Ishikawa (cell line): ENCODE data around the gene MAP1LC3A.

ENCODE experiments used
- CEBPB ChIP-seq: IDR thresholded peaks from 2 replicates; pipeline ENCODE4 v1.6.1; 2012
- EP300 ChIP-seq: IDR thresholded peaks from 2 replicates; pipeline ENCODE4 v1.6.1; 2012; ENCODE audit warnings: borderline replicate concordance
- FOXM1 ChIP-seq: IDR thresholded peaks from 2 replicates; pipeline ENCODE4 v1.6.1; 2012; ENCODE audit warnings: low read depth, borderline replicate concordance
- MAX ChIP-seq: IDR thresholded peaks from 2 replicates; pipeline ENCODE4 v1.6.1; 2012
- NFIC ChIP-seq: IDR thresholded peaks from 2 replicates; pipeline ENCODE4 v1.6.1; 2012
- TAF1 ChIP-seq: IDR thresholded peaks from 2 replicates; pipeline ENCODE4 v1.6.1; 2012; ENCODE audit warnings: low read depth, mild to moderate bottlenecking
- TCF12 ChIP-seq: IDR thresholded peaks from 2 replicates; pipeline ENCODE4 v1.6.1; 2012; ENCODE audit warnings: low read depth
- TEAD4 ChIP-seq: IDR thresholded peaks from 2 replicates; pipeline ENCODE4 v1.6.1; 2012
- YY1 ChIP-seq: IDR thresholded peaks from 2 replicates; pipeline ENCODE4 v1.6.1; 2012; ENCODE audit warnings: low read depth

DNA sequence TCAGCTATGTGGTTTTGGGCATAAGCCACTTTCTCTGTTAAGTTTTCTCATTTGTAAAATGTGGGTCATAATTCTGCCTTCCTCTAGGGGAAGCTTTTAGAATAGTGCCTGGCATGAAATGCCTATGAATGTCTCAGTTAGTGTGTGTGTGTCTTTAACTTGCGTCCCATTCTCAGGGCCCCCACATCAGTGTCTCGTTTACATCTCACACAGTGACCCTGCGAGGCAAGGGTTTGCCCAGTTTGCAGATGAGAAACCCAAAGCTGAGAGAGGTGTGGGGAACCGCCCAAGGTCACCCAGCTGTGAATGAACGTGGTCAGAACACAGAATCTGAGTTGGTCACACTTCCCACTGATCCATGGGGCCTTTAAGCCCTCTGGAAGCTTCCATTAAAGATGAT lies 28.2 kb upstream of the MAP1LC3A start:
- TF ChIP-seq TAF1: no peak
- no peak for TF ChIP-seq MAX
- TF ChIP-seq TCF12: no peak
- TF ChIP-seq FOXM1: no peak
- no peak for TF ChIP-seq TEAD4
- no peak for TF ChIP-seq CEBPB
- no peak for TF ChIP-seq NFIC
- TF ChIP-seq YY1: no peak
- no peak for TF ChIP-seq EP300
